Measurements from ENCODE around the gene NBAS. TPM values are rescaled to one million over a fixed set of nuclear protein-coding genes. Genes with fewer than 3 reads are reported as not detected.

The NBAS gene
- total RNA-seq, 1 donor from 2014 or later = 57.6 TPM

DNA sequence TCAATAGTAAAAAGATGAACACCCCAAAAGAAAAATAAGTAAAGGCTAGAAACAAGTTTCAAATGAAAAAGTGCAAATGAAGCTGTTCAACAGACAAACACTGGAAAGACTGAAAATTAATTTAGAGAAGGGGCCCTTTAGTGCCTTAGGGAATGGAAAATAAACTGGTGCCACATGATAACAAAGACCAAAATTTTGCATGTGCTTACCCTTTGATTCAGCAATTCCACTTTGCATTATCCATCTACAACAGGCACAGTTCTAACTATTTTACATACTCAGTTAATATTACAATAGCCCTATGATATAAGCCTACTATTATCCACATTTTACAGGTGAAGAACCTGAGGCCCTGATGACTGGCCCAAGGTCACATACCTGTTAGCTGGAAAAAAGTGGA lies 183.9 kb downstream of the NBAS start:
- Histone ChIP-seq H3K27me3 (ENCODE audit: insufficient read depth, low read length) (no peaks in the 10 kb centered on the region), H2AFZ (ENCODE audit: low read depth, low read length) (no peak overlapping the region), H3K4me3 (ENCODE audit: insufficient read depth, low read depth, low read length) (no peak overlapping the region), H4K20me1 (ENCODE audit: insufficient read depth, low read length) (no peaks in the 10 kb centered on the region), H3K36me3 (ENCODE audit: insufficient read depth, low read length) (peaks cover 6% of the 10 kb centered on the region), H3K4me1 (ENCODE audit: insufficient read depth, low read length) (no peaks in the 10 kb centered on the region), H3K9me3 (ENCODE audit: insufficient read depth, low read depth, low read length) (no peaks in the 10 kb centered on the region), H3K4me2 (ENCODE audit: low read length) (no peak overlapping the region), H3K79me2 (ENCODE audit: insufficient read depth, low read length) (no peaks in the 10 kb centered on the region), H3K9ac (ENCODE audit: low read length) (no peak overlapping the region), H3K27ac (ENCODE audit: low read depth, low read length) (no peak overlapping the region)
- TF ChIP-seq EZH2 (IDR thresholded peaks at IDR 0.05; ENCODE audit: insufficient read depth, low read length) = no peak
- TF ChIP-seq, protein P1, sequence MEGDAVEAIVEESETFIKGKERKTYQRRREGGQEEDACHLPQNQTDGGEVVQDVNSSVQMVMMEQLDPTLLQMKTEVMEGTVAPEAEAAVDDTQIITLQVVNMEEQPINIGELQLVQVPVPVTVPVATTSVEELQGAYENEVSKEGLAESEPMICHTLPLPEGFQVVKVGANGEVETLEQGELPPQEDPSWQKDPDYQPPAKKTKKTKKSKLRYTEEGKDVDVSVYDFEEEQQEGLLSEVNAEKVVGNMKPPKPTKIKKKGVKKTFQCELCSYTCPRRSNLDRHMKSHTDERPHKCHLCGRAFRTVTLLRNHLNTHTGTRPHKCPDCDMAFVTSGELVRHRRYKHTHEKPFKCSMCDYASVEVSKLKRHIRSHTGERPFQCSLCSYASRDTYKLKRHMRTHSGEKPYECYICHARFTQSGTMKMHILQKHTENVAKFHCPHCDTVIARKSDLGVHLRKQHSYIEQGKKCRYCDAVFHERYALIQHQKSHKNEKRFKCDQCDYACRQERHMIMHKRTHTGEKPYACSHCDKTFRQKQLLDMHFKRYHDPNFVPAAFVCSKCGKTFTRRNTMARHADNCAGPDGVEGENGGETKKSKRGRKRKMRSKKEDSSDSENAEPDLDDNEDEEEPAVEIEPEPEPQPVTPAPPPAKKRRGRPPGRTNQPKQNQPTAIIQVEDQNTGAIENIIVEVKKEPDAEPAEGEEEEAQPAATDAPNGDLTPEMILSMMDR (IDR thresholded peaks at IDR 0.05; ENCODE audit: insufficient read depth, low read depth, low read length) = no peak
- no peaks in the 10 kb centered on the region for H3K4me1 Mint-ChIP-seq (ENCODE audit: low read depth, unreplicated experiment)
- H3K4me3 Mint-ChIP-seq (ENCODE audit: unreplicated experiment) = no peak overlapping the region
- FAIRE-seq = no peak
- DNase-seq (ENCODE audit: low read depth) = no peak
- H3K27ac Mint-ChIP-seq (ENCODE audit: unreplicated experiment) = no peak overlapping the region
- no peaks in the 10 kb centered on the region for H3K27me3 Mint-ChIP-seq (ENCODE audit: low read depth, unreplicated experiment)
- H3K9me3 Mint-ChIP-seq (ENCODE audit: unreplicated experiment) = no peaks in the 10 kb centered on the region
- no peaks in the 10 kb centered on the region for H3K36me3 Mint-ChIP-seq (ENCODE audit: low read depth, unreplicated experiment)

DNA sequence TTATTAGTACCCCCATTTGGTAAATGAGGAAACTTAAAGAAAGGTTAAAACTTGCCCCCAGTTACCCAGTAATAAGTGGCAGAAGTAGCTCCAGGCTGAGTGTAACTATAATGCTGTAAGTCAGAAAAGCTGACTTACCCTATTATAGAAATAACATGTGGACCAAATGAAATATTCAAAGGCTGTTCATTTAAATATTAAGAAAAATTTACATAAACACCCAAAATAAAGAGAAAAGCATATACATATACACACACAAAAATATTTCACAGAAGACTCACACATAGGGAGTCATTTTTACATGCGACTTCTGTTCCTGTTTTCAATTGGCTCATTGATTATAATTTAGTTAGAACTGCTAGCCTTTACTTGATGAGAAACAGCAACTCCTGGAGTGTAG lies 189.1 kb downstream of the NBAS start:
- FAIRE-seq (no peak), DNase-seq (ENCODE audit: low read depth) (no peak)
- Mint-ChIP-seq H3K4me3 (ENCODE audit: unreplicated experiment) (no peak overlapping the region), H3K27ac (ENCODE audit: unreplicated experiment) (no peak overlapping the region), H3K36me3 (ENCODE audit: low read depth, unreplicated experiment) (peaks cover 3% of the 10 kb centered on the region), H3K27me3 (ENCODE audit: low read depth, unreplicated experiment) (no peaks in the 10 kb centered on the region), H3K9me3 (ENCODE audit: unreplicated experiment) (no peaks in the 10 kb centered on the region), H3K4me1 (ENCODE audit: low read depth, unreplicated experiment) (no peaks in the 10 kb centered on the region)
- Histone ChIP-seq H3K4me2 (ENCODE audit: low read length) (no peak overlapping the region), H2AFZ (ENCODE audit: low read depth, low read length) (no peak overlapping the region), H3K9ac (ENCODE audit: low read length) (no peak overlapping the region), H3K36me3 (ENCODE audit: insufficient read depth, low read length) (peaks cover 3% of the 10 kb centered on the region), H3K4me3 (ENCODE audit: insufficient read depth, low read depth, low read length) (no peak overlapping the region), H4K20me1 (ENCODE audit: insufficient read depth, low read length) (no peaks in the 10 kb centered on the region), H3K27ac (ENCODE audit: low read depth, low read length) (no peak overlapping the region), H3K9me3 (ENCODE audit: insufficient read depth, low read depth, low read length) (no peaks in the 10 kb centered on the region), H3K27me3 (ENCODE audit: insufficient read depth, low read length) (no peaks in the 10 kb centered on the region), H3K79me2 (ENCODE audit: insufficient read depth, low read length) (no peaks in the 10 kb centered on the region), H3K4me1 (ENCODE audit: insufficient read depth, low read length) (no peaks in the 10 kb centered on the region)
- TF ChIP-seq, protein P1 (IDR thresholded peaks at IDR 0.05; ENCODE audit: insufficient read depth, low read depth, low read length) = no peak
- TF ChIP-seq EZH2 (IDR thresholded peaks at IDR 0.05; ENCODE audit: insufficient read depth, low read length) = no peak

DNA sequence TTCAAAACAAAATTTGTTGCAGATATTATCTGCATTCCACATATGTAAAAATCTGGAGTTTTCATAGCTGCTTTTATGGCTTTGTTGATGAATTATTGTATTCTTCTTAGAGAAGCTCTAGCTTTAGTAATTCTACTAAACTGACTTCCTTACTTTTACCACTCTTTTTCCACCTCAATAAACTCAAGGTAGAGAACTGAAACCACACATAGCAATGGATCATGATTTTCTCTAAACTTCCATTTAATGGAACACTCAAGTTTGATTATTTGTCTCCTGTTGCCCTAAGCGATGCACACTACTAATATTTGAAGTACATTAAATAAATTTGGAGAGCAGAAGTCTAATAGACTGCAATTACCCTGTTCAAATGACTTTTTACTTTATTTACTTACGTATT lies 192.0 kb downstream of the NBAS start:
- Histone ChIP-seq H3K36me3 (ENCODE audit: insufficient read depth, low read length) (no peaks in the 10 kb centered on the region), H3K4me2 (ENCODE audit: low read length) (no peak overlapping the region), H3K27me3 (ENCODE audit: insufficient read depth, low read length) (no peaks in the 10 kb centered on the region), H3K4me1 (ENCODE audit: insufficient read depth, low read length) (no peaks in the 10 kb centered on the region), H3K79me2 (ENCODE audit: insufficient read depth, low read length) (no peaks in the 10 kb centered on the region), H3K27ac (ENCODE audit: low read depth, low read length) (no peak overlapping the region), H4K20me1 (ENCODE audit: insufficient read depth, low read length) (no peaks in the 10 kb centered on the region), H3K9ac (ENCODE audit: low read length) (no peak overlapping the region), H2AFZ (ENCODE audit: low read depth, low read length) (no peak overlapping the region), H3K9me3 (ENCODE audit: insufficient read depth, low read depth, low read length) (no peaks in the 10 kb centered on the region), H3K4me3 (ENCODE audit: insufficient read depth, low read depth, low read length) (no peak overlapping the region)
- no peak for FAIRE-seq
- Mint-ChIP-seq H3K9me3 (ENCODE audit: unreplicated experiment) (no peaks in the 10 kb centered on the region), H3K4me1 (ENCODE audit: low read depth, unreplicated experiment) (peaks cover 9% of the 10 kb centered on the region), H3K27ac (ENCODE audit: unreplicated experiment) (no peak overlapping the region), H3K36me3 (ENCODE audit: low read depth, unreplicated experiment) (peaks cover 9% of the 10 kb centered on the region), H3K27me3 (ENCODE audit: low read depth, unreplicated experiment) (no peaks in the 10 kb centered on the region), H3K4me3 (ENCODE audit: unreplicated experiment) (no peak overlapping the region)
- TF ChIP-seq, protein P1 (IDR thresholded peaks at IDR 0.05; ENCODE audit: insufficient read depth, low read depth, low read length) = no peak
- TF ChIP-seq EZH2 (IDR thresholded peaks at IDR 0.05; ENCODE audit: insufficient read depth, low read length) = no peak
- DNase-seq (ENCODE audit: low read depth) = no peak

Data from astrocyte (in vitro differentiated cells and primary cell).